ENCODE data around the gene TPSB2. TPM values are rescaled to one million over a fixed set of nuclear protein-coding genes. Genes with fewer than 3 reads are reported as not detected.
"Not testable (repeated sequence)": the region's sequence is repeated elsewhere in the genome, so short reads cannot be mapped to it uniquely, and the experiment has no call there.

Gene TPSB2
- total RNA-seq, 1 experiment from 2014 or later = not detected

DNA sequence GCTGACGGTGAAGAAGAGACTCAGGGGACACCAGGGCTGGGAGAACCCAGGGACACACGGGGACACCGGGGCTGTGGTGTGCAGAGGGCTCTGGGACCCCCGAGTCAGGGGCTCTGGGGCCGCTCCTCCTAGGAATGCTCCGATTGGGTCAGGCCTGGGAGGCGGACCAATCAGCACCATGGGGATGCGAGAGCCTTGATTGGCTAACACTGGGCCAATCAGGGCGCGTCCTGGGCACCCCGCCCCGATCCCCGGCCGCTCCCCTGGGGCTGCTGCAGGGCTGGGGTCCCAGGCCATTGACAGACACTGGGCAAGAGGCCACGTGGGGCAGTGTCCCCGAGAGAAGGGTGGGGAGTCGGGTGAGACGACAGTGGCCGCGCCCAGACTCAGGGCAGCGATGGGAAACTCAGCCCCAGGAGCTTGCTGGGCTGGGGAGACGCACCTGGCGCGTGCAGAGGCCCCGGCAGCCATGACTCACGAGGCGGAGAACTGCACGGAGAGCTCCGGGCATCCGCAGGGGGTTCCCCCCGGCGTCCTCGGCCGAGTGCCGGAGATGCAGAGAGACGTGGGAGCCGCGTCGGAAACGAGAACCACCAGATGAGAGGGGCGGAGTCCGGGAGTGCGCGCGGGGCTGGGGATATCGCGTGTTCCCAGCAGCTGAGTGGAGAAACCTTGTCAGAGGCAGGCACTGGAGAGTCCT lies 2.2 kb upstream of the TPSB2 start:
- H3K36me3 ChIP-seq (ENCODE audit: control insufficient read depth in 1 of 2, insufficient read depth in 2 of 2, low read length in 2 of 2); DNase-seq (ENCODE audit: low read depth, low spot score); H3K4me3 ChIP-seq (replicated peaks in 1 of 2; ENCODE audit: low read depth in 1 of 2, low read length in 2 of 2); RAD21 ChIA-PET (ENCODE audit: low non-redundant PET in 1 of 2, low total read pairs in 2 of 2, uncharacterized antibody in 2 of 2, unreplicated experiment in 2 of 2); H3K9ac ChIP-seq (ENCODE audit: low read length); H3K27ac ChIP-seq (ENCODE audit: low read depth, low read length); H3K9me2 ChIP-seq (ENCODE audit: insufficient read depth); H3K4me1 ChIP-seq (ENCODE audit: control insufficient read depth in 1 of 2, insufficient read depth in 2 of 2, low read length in 2 of 2); POLR2A ChIA-PET; H3K79me2 ChIP-seq (ENCODE audit: insufficient read depth, low read length); BruUV-seq (replicated peaks); H3K27me3 ChIP-seq (ENCODE audit: insufficient read depth, low read length); H4K20me1 ChIP-seq (ENCODE audit: insufficient read depth); H3K4me2 ChIP-seq (ENCODE audit: low read length); H2AFZ ChIP-seq (ENCODE audit: low read depth, low read length, poor library complexity, severe bottlenecking); intact Hi-C loops (cut with micrococcal nuclease); CTCF ChIA-PET; H3K9me3 ChIP-seq (ENCODE audit: control insufficient read depth in 1 of 2, insufficient read depth in 1 of 2, low read depth in 1 of 2, low read length in 2 of 2): not testable (repeated sequence)
- peak; percentile 83 for ATAC-seq

DNA sequence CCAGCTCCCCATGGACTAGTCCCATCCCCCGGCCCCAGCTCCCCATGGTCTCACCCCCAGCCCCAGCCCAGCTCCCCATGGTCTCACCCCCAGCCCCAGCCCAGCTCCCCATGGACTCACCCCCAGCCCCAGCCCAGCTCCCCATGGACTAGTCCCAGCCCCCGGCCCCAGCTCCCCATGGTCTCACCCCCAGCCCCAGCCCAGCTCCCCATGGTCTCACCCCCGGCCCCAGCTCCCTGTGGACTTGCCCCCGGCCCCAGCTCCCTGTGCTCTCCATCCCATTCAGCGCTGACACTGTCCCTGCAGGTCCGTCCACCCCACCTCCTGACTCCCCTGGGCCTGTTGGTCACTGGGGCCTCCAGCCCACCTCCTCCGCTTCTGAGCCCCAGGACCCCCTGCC lies 1.3 kb upstream of the TPSB2 start:
- RAD21 ChIA-PET (ENCODE audit: low non-redundant PET in 1 of 2, low total read pairs in 2 of 2, uncharacterized antibody in 2 of 2, unreplicated experiment in 2 of 2); intact Hi-C loops (cut with micrococcal nuclease); DNase-seq (ENCODE audit: low read depth, low spot score); H3K4me3 ChIP-seq (replicated peaks in 1 of 2; ENCODE audit: low read depth in 1 of 2, low read length in 2 of 2); H3K9ac ChIP-seq (ENCODE audit: low read length); CTCF ChIA-PET; POLR2A ChIA-PET; H3K36me3 ChIP-seq (ENCODE audit: control insufficient read depth in 1 of 2, insufficient read depth in 2 of 2, low read length in 2 of 2); BruUV-seq (replicated peaks); H2AFZ ChIP-seq (ENCODE audit: low read depth, low read length, poor library complexity, severe bottlenecking); H3K4me2 ChIP-seq (ENCODE audit: low read length); H3K27ac ChIP-seq (ENCODE audit: low read depth, low read length); ATAC-seq; H3K9me3 ChIP-seq (ENCODE audit: control insufficient read depth in 1 of 2, insufficient read depth in 1 of 2, low read depth in 1 of 2, low read length in 2 of 2); H3K4me1 ChIP-seq (ENCODE audit: control insufficient read depth in 1 of 2, insufficient read depth in 2 of 2, low read length in 2 of 2); H3K9me2 ChIP-seq (ENCODE audit: insufficient read depth); H4K20me1 ChIP-seq (ENCODE audit: insufficient read depth); H3K27me3 ChIP-seq (ENCODE audit: insufficient read depth, low read length); H3K79me2 ChIP-seq (ENCODE audit: insufficient read depth, low read length): not testable (repeated sequence)

DNA sequence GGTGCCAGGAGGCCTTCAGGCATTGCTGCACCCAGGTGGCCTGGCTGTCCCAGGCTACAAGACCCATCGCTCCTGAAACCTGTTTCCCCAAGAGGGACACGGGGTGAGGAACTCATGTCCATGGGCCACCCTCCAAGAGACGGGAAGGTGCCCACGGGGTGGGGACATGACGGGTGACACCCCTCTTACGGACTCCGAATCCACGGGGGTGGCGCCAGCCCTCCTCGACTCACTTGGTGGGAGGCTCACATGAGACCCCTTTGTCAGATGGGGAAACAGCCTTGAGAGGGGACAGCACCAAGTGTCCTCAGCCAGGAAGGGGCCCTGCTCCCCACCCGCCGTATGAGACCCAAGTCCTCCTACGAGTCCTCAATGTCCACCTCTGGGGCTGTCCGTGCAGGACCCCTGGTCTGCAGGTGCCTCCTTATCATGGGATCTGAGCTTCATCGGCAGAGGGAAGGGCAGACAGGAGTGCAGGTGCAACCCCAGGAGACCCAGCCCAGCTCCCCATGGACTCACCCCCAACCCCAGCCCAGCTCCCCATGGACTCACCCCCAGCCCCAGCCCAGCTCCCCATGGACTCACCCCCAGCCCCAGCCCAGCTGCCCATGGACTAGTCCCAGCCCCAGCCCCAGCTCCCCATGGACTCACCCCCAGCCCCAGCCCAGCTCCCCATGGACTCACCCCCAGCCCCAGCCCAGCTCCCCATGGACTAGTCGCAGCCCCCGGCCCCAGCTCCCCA lies 658 bp upstream of the TPSB2 start:
- H4K20me1 ChIP-seq (ENCODE audit: insufficient read depth); H3K79me2 ChIP-seq (ENCODE audit: insufficient read depth, low read length); H3K9ac ChIP-seq (ENCODE audit: low read length); H3K27me3 ChIP-seq (ENCODE audit: insufficient read depth, low read length); BruUV-seq (replicated peaks); H3K36me3 ChIP-seq (ENCODE audit: control insufficient read depth in 1 of 2, insufficient read depth in 2 of 2, low read length in 2 of 2); H3K9me2 ChIP-seq (ENCODE audit: insufficient read depth); RAD21 ChIA-PET (ENCODE audit: low non-redundant PET in 1 of 2, low total read pairs in 2 of 2, uncharacterized antibody in 2 of 2, unreplicated experiment in 2 of 2); ATAC-seq; POLR2A ChIA-PET; DNase-seq (ENCODE audit: low read depth, low spot score); H3K4me2 ChIP-seq (ENCODE audit: low read length); intact Hi-C loops (cut with micrococcal nuclease); H3K9me3 ChIP-seq (ENCODE audit: control insufficient read depth in 1 of 2, insufficient read depth in 1 of 2, low read depth in 1 of 2, low read length in 2 of 2); H2AFZ ChIP-seq (ENCODE audit: low read depth, low read length, poor library complexity, severe bottlenecking); H3K4me1 ChIP-seq (ENCODE audit: control insufficient read depth in 1 of 2, insufficient read depth in 2 of 2, low read length in 2 of 2); H3K27ac ChIP-seq (ENCODE audit: low read depth, low read length); CTCF ChIA-PET; H3K4me3 ChIP-seq (replicated peaks in 1 of 2; ENCODE audit: low read depth in 1 of 2, low read length in 2 of 2): not testable (repeated sequence)

- H3K4me3 ChIP-seq (replicated peaks in 1 of 2; ENCODE audit: low read depth in 1 of 2, low read length in 2 of 2); H3K9me3 ChIP-seq (ENCODE audit: control insufficient read depth in 1 of 2, insufficient read depth in 1 of 2, low read depth in 1 of 2, low read length in 2 of 2); H3K27me3 ChIP-seq (ENCODE audit: insufficient read depth, low read length); POLR2A ChIA-PET; H3K4me1 ChIP-seq (ENCODE audit: control insufficient read depth in 1 of 2, insufficient read depth in 2 of 2, low read length in 2 of 2); intact Hi-C loops (cut with micrococcal nuclease); ATAC-seq; H3K27ac ChIP-seq (ENCODE audit: low read depth, low read length); BruUV-seq (replicated peaks); CTCF ChIA-PET; H3K79me2 ChIP-seq (ENCODE audit: insufficient read depth, low read length); DNase-seq (ENCODE audit: low read depth, low spot score); H3K9ac ChIP-seq (ENCODE audit: low read length); H3K4me2 ChIP-seq (ENCODE audit: low read length); H3K36me3 ChIP-seq (ENCODE audit: control insufficient read depth in 1 of 2, insufficient read depth in 2 of 2, low read length in 2 of 2); H2AFZ ChIP-seq (ENCODE audit: low read depth, low read length, poor library complexity, severe bottlenecking); RAD21 ChIA-PET (ENCODE audit: low non-redundant PET in 1 of 2, low total read pairs in 2 of 2, uncharacterized antibody in 2 of 2, unreplicated experiment in 2 of 2); H4K20me1 ChIP-seq (ENCODE audit: insufficient read depth); H3K9me2 ChIP-seq (ENCODE audit: insufficient read depth): not testable (repeated sequence)
Measured at GRCh38 chr16:1229476-1229875, 508 bp downstream of the TPSB2 start.
